MG63 (cell line): Measurements from ENCODE around the gene CTNNA3. TPM values are rescaled to one million over a fixed set of nuclear protein-coding genes. Genes with fewer than 3 reads are reported as not detected.

ENCODE experiments used
- DNase-seq: peaks from one replicate; pipeline ENCODE4 v3.0.0-alpha.2; 2020
- H3K27me3 ChIP-seq: fragments of 250-450 bp; sonication (Bioruptor Pico); 2 replicates; pipeline ENCODE4 v1.5.1; 2020; ENCODE audit warnings: mild to moderate bottlenecking, moderate library complexity
- H3K36me3 ChIP-seq: fragments of 250-450 bp; sonication (Bioruptor Pico); 2 replicates; pipeline ENCODE4 v1.5.1; 2020; ENCODE audit warnings: mild to moderate bottlenecking, moderate library complexity
- H3K4me3 ChIP-seq: fragments of 250-450 bp; sonication (Bioruptor Pico); 2 replicates; pipeline ENCODE4 v1.5.1; 2020; ENCODE audit warnings: mild to moderate bottlenecking, moderate library complexity
- H3K9me3 ChIP-seq: fragments of 250-450 bp; sonication (Bioruptor Pico); 2 replicates; pipeline ENCODE4 v1.5.1; 2020; ENCODE audit warnings: mild to moderate bottlenecking, moderate library complexity
- total RNA-seq: library from RNA; depleted of rRNA; stranded (reverse); fragments of >200 nt; shearing (Covaris generic); gene quantifications from 2 replicates; pipeline ENCODE4 v1.2.3, GENCODE V29; 2014; ENCODE audit warnings: low replicate concordance

CTNNA3 gene
- total RNA-seq, 1 experiment from 2014 or later = not detected

- H3K36me3 ChIP-seq = no peaks in the 10 kb centered on the region
- H3K9me3 ChIP-seq = no peaks in the 10 kb centered on the region
- H3K27me3 ChIP-seq = no peaks in the 10 kb centered on the region
- DNase-seq = no peak
- H3K4me3 ChIP-seq = no peak overlapping the region
These were observed 1731.8 kb downstream of the CTNNA3 start for GRCh38 chr10:65964205-65964604.

DNA sequence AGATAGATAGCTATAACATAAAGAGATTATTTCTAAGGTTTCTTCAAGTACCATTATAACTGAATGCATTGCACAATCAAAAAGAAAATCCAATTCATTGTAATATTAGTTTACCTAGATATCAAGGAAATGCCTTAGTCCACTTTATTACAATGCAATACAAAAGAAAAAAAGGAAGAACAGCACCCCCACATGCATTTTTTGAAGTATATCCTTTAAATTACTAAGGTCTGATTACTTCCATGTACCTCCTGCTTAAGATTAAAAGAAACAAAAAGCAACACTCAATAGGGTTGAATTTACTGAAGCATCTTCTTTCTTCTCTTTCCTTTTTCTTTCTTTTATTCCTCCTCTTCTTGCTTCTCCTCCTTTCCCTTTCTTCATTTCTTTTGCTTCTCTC, 1743.9 kb downstream of the CTNNA3 start:
- no peaks in the 10 kb centered on the region for H3K9me3 ChIP-seq
- no peak for DNase-seq
- H3K4me3 ChIP-seq = no peak overlapping the region
- no peaks in the 10 kb centered on the region for H3K27me3 ChIP-seq
- H3K36me3 ChIP-seq = no peaks in the 10 kb centered on the region

- no peak for DNase-seq
- Histone ChIP-seq H3K36me3 (no peaks in the 10 kb centered on the region), H3K9me3 (no peaks in the 10 kb centered on the region), H3K27me3 (no peaks in the 10 kb centered on the region), H3K4me3 (no peak overlapping the region)
These were observed 1745.9 kb downstream of the CTNNA3 start for GRCh38 chr10:65950075-65950474.

DNA sequence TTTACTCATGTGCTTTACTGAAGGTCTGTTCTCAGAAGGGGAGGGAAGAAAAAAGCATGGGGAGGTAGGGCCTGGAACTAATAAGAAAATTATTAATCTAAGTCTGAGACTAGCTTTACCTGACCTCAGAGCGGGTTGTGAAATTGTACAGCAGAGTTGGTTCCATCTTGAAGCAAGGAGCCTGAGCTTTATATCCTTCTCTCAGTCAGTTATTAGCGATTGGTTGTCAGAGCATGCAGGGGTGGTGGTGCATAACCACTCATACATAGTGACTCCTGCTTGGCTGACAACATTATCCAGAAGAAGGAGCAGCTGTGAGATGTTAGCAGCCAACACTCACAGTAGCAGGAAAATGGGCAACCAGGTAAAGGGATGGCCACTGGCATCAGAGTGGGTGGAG, 1746.5 kb downstream of the CTNNA3 start:
- no peak for DNase-seq
- Histone ChIP-seq H3K4me3 (no peak overlapping the region), H3K27me3 (no peaks in the 10 kb centered on the region), H3K9me3 (no peaks in the 10 kb centered on the region), H3K36me3 (no peaks in the 10 kb centered on the region)

- Histone ChIP-seq H3K36me3 (no peaks in the 10 kb centered on the region), H3K27me3 (no peaks in the 10 kb centered on the region), H3K4me3 (no peak overlapping the region), H3K9me3 (no peaks in the 10 kb centered on the region)
- DNase-seq = no peak
These were observed 1750.9 kb downstream of the CTNNA3 start for GRCh38 chr10:65945061-65945460.

- no peak for DNase-seq
- no peaks in the 10 kb centered on the region for H3K27me3 ChIP-seq
- H3K4me3 ChIP-seq = no peak overlapping the region
- H3K36me3 ChIP-seq = no peaks in the 10 kb centered on the region
- no peaks in the 10 kb centered on the region for H3K9me3 ChIP-seq
These were observed 1752.5 kb downstream of the CTNNA3 start for GRCh38 chr10:65943451-65943850.

DNA sequence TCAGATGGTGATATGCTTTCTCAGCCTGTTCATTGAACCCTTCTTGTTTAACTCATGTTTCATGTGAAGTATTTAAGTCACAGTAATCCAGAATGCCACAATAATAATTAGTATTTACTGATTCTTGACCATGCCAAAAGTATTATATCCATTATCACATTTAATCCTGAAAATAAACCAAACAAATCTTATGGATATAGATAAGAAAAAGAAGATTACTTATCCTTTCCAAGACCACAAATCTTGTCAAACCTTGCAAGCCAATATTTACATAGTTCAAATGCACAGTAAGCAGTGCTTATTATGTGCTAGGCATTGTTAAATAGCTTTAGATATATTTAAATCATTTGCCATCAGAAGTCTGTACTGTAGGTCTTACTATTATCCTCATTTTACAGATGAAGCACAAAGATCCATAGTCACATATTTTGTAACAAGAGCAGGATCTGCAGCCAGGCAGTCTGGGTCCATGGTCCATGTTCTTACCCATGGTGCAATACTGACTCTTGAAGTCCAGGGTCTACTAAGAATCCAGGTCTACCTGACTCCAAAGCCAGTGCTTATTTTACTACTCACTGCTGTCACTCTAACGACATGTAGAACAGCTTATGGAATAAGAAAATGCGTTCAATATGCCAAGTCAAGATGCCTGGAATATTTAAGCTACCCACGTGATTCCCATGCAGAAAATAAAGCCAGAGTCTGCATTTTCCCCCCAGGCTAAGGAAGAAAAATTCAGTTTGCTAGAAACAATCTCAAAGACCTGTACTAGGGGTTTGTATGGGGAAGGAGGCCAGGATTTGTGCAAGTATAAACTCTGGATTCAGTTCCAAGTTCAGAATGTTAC, 1755.0 kb downstream of the CTNNA3 start:
- H3K36me3 ChIP-seq = no peaks in the 10 kb centered on the region
- no peak overlapping the region for H3K4me3 ChIP-seq
- no peaks in the 10 kb centered on the region for H3K27me3 ChIP-seq
- DNase-seq = no peak
- H3K9me3 ChIP-seq = no peaks in the 10 kb centered on the region

DNA sequence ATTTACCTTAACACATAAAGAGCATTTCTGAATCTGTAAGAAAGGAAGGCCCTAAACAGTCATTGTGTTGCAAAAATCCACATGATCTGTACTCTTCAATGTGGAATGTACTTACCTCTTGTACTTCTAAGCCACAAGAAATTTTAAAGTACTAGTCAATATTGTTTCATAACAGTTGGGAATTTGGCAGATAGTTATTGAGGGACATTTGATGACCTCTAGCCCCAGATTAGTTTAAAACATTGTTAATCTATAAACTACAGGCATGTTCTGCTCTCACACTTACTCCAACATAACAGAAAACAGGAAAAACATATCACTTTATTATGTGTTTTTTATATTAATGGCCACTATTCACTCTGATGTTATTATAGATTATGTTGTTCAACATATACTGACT, 1755.9 kb downstream of the CTNNA3 start:
- Histone ChIP-seq H3K9me3 (no peaks in the 10 kb centered on the region), H3K4me3 (no peak overlapping the region), H3K36me3 (no peaks in the 10 kb centered on the region), H3K27me3 (no peaks in the 10 kb centered on the region)
- no peak for DNase-seq

GRCh38 chr10:65931291-65932070, 1764.5 kb downstream of the CTNNA3 start:
- H3K9me3 ChIP-seq = no peaks in the 10 kb centered on the region
- no peak overlapping the region for H3K4me3 ChIP-seq
- DNase-seq = no peak
- H3K27me3 ChIP-seq = no peaks in the 10 kb centered on the region
- no peaks in the 10 kb centered on the region for H3K36me3 ChIP-seq

- DNase-seq = no peak
- no peaks in the 10 kb centered on the region for H3K36me3 ChIP-seq
- H3K4me3 ChIP-seq = no peak overlapping the region
- H3K9me3 ChIP-seq = no peaks in the 10 kb centered on the region
- H3K27me3 ChIP-seq = no peaks in the 10 kb centered on the region
These were observed 1784.7 kb downstream of the CTNNA3 start for GRCh38 chr10:65911151-65911835.

GRCh38 chr10:65910209-65910608, 1785.8 kb downstream of the CTNNA3 start:
- H3K4me3 ChIP-seq = no peak overlapping the region
- no peaks in the 10 kb centered on the region for H3K27me3 ChIP-seq
- no peak for DNase-seq
- no peaks in the 10 kb centered on the region for H3K36me3 ChIP-seq
- no peaks in the 10 kb centered on the region for H3K9me3 ChIP-seq

- H3K9me3 ChIP-seq = no peaks in the 10 kb centered on the region
- DNase-seq = no peak
These were observed 1788.7 kb downstream of the CTNNA3 start for GRCh38 chr10:65907199-65907712.

GRCh38 chr10:65903620-65904019, 1792.4 kb downstream of the CTNNA3 start:
- no peak for DNase-seq

More at GRCh38 chr10:65907199-65907712, 1788.7 kb downstream of the CTNNA3 start:
- Histone ChIP-seq H3K4me3 (no peak overlapping the region), H3K36me3 (no peaks in the 10 kb centered on the region), H3K27me3 (no peaks in the 10 kb centered on the region)

GRCh38 chr10:65900271-65900670, 1795.7 kb downstream of the CTNNA3 start:
- no peak for DNase-seq
- Histone ChIP-seq H3K36me3 (no peaks in the 10 kb centered on the region), H3K9me3 (no peaks in the 10 kb centered on the region), H3K4me3 (no peak overlapping the region), H3K27me3 (no peaks in the 10 kb centered on the region)

More at GRCh38 chr10:65903620-65904019, 1792.4 kb downstream of the CTNNA3 start:
- no peaks in the 10 kb centered on the region for H3K9me3 ChIP-seq
- no peaks in the 10 kb centered on the region for H3K27me3 ChIP-seq
- H3K36me3 ChIP-seq = no peaks in the 10 kb centered on the region
- H3K4me3 ChIP-seq = no peak overlapping the region

GRCh38 chr10:65898055-65898454, 1797.9 kb downstream of the CTNNA3 start:
- Histone ChIP-seq H3K4me3 (no peak overlapping the region), H3K27me3 (no peaks in the 10 kb centered on the region), H3K36me3 (no peaks in the 10 kb centered on the region), H3K9me3 (no peaks in the 10 kb centered on the region)
- DNase-seq = no peak

- no peaks in the 10 kb centered on the region for H3K36me3 ChIP-seq
- H3K27me3 ChIP-seq = no peaks in the 10 kb centered on the region
- no peaks in the 10 kb centered on the region for H3K9me3 ChIP-seq
- no peak overlapping the region for H3K4me3 ChIP-seq
- DNase-seq = no peak
These were observed 1801.0 kb downstream of the CTNNA3 start for GRCh38 chr10:65894961-65895360.

DNA sequence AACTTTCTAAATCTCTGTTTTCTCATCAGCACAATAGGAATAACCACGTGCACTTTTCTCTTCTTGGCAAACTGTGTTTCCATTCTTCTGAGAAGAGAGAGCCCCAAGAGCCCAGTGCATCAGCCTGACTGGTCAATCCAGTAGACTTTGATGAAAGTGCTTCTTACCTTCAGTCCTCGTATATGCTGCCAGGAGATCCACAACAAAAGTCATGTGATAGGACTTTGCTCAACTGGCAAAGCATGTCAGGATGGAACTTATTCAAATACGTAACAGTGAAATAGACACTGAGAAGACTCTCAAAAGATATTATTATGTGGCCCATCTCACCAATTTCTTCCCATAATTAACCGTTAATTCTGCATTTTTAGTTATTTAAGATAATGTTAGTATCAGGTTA, 1801.6 kb downstream of the CTNNA3 start:
- no peaks in the 10 kb centered on the region for H3K27me3 ChIP-seq
- no peaks in the 10 kb centered on the region for H3K9me3 ChIP-seq
- H3K4me3 ChIP-seq = no peak overlapping the region
- no peak for DNase-seq
- no peaks in the 10 kb centered on the region for H3K36me3 ChIP-seq
